Activated naive CD4-positive, alpha-beta T cell treated with Interleukin-2 at 50 U/mL for 16 hours (primary cell): ENCODE measurements around the gene BABAM2.
"Not testable (repeated sequence)": the region's sequence is repeated elsewhere in the genome, so short reads cannot be mapped to it uniquely, and the experiment has no call there.

Experiments
- DNase-seq: peaks from one replicate; pipeline ENCODE4 v3.0.0-alpha.2; 2020

The BABAM2 gene

DNA sequence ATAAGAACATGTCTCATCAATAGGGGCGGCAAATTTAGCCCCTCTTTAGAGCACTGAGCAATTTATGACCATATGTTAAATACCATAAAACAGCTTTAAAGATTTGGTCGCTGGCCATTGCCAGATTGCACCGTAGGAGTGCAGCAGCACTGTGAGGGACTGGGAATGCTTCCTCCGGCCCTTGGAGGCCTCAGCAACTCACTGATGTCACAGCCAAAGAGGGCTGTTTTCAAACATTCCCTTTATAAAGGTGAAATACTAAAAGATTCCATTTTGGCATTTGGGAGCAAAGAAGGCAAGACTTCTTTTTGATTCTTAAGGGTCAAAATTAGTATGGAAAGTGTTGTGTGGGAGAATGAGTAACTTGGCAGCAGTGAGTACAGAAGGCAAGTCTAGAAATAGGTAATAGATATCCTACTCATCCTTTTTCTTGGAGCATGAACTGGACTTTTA is 63.7 kb downstream of the BABAM2 start:
- DNase-seq, result no peak

DNA sequence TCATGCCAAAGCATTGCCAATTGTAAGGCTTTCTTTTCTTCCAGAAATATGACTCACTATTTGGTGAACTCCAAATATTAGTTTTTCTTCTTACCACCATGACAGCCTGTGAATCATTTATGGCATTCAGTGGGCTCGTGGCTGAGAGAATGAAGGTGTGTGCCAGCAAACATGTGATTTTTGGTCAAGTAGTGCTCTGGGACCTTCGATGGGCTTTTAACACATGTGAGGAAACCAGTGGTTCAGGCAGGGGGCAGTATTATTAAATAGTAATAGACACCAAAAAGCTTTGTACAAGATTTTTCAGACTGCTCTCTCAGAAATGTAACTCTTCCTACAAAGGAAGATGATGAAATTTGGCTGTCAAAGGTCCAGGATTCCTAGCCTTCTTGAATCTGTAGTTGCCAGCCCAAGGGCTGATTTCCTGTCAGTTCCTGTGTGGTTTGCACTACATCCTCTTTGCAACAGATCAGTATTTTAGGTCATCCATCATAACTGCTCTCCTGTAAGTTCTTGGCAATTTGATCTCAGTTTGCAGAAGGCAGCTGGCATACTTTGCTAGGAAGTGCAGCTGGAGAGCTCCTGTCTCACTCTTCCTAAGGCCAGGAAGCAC is 64.3 kb downstream of the BABAM2 start:
- peak; percentile 59 for DNase-seq

DNA sequence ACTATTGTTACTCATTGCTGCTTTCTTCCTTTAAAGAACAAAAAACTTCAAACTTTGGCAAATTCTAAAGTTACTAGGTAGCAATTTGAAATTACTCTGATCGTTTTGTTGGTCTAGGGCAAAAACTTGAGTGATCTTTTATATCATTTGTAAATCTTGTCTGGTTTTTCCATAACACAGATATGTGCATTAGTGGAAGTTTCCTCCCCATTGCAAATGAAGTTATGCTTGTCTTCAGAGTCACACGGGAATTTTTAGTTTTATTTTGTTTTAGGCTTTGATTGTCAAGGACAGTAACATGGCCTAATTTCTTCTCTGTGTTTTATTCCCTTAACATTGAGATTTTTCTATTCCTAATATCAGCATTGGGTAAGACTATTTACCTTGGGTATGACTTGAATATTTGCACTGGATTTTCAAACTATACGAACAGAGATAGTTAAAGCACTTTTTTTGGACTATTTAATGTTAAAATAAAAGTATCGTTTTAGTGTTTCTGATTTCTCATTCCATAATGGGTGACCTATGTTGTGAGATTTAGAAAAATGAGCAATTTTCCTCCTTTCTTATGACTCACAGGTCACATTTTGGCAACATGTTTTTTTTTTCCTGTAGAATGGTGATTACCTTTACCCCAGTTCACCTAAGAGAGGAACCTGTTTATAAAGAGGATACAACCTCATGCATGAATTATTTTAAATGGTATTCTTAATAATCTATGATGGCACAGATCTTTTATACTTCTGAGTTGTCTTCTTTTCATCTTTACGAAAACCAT is 65.0 kb downstream of the BABAM2 start:
- DNase-seq, result no peak

DNA sequence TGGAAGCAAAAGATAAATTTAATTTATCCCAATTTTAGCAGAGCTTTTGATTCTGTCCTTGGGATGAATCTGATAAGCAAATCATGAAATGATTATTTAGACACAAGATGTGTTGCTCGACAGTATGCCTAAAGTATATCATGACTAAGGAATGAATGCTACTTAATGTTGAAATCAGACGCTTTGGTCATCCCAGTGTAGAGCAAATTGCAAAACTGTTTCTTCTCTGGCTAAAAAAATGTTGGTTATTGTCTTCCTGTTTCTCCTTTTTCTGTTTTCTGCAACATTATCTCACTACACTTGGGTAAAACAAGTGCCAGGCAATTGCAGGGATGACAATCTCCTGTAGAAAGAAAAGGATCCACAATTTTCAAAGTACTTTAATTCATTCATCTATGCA is 66.4 kb downstream of the BABAM2 start:
- DNase-seq, result no peak

DNA sequence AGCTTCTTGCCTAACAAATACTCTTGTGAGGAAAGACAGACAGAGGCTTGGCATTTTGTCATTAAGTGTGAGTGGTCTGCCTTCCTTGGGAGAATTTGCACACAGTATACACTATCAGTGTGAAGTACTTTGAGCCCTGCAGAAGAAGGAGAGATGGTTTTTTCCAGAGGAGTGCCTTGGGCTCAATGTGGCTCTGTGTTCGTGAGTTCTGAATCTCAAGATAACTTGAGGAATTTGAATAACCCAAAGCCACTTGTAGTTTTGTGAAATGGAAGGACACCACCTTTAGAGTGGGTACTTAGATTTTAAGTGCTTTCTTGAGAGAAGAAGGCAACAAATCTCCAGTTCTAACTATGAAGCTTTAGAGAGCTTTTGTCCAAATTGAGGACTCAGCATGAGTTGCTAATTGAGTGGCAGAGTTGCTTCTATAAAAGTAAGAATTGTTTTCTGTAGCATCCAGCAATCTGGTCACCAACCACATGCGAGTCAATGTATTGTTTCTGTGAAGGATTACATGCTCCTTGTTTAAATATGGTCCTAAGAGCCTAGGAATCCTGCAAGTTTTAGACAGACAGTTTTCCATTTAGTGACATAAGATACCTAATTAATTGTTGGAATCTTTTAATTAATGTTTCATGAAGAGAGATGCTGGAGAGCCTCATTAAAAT is 68.3 kb downstream of the BABAM2 start:
- DNase-seq, result no peak

DNA sequence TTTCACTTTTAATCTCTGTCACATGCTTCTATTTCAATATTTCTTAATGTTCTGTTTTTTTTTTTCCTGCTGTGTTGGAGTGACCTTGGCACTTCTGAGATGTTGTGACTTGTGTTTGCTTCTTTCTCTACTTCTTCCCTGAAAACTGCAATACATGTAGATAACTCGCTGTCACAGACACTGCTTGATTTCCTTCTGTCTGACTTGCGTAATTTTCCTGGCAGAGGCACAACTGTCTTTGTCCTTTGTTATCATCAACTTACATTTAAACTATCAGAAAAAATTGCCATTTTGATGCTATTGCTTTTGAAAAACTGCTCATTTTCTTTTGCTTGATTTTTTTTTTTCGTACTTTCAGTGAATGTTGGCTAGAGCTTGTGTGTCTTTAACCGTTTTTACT is 69.0 kb downstream of the BABAM2 start:
- no peak for DNase-seq

DNA sequence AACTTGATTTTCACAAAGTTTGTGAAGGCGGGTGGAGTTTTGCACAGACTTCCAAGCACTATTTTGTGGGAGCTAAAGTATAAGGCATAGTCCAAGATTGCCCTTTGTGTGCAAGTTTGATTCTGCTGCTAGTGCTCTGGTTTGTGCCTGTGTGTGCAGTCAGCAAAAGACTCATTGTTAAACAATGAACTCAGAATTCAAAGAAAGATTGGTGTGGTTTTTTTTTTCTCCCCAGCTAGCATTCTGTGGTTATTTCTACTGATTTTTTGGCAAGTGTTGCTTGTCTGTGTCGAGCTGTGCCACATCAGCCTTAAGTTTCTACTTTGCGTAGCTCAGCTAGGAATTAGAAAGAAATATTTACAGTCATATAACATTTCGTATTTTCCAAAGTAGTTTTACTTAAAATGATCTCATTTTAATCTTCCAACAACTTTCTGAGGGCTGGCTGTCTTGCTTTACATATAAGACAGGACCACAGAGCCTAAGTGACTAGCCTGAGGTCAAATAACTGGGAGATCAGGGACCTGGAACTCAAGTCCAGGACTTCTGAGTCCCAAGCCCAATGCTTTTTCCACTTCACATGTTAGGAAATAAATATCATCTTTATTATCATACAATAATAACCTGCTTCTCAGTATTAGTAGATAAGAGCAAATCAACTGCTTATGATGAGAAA is 69.8 kb downstream of the BABAM2 start:
- DNase-seq, result no peak

DNA sequence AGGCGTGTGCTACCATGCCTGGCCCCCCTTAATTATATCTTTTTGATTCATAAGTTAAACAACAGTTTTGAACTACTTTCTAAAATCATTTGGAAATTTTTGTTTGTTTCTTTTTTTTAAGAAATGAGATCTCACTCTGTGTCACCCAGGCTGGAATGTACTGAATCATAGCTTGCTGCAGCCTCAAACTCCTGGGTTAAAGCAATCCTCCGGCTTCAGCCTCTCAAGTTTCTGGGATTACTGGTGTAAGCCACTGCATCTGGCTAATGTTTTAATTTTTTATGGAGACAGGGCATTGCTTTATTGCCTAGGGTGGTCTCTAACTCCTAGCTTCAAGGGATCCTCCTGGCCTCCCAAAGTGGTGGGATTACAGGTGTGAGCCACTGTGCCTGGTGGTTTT is 71.5 kb downstream of the BABAM2 start:
- DNase-seq, result no peak

DNA sequence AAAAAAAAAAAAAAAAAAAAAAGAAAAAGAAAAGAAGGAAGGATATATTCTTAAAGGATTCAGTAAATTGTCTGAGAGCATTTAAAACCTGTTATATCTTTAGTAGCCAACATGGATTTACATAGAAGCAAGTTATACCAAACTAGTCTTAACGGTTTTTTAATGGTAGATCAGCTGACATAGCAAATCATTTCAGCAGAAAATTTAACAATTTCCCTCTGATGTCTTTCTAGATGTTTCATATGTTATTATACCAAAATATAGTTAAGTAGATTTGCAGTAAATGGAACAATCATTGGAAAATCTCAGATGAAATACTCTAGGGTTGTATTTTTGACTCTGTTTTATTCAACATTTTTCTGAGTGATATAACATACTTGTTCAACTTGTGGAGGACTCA is 72.9 kb downstream of the BABAM2 start:
- no peak for DNase-seq

DNA sequence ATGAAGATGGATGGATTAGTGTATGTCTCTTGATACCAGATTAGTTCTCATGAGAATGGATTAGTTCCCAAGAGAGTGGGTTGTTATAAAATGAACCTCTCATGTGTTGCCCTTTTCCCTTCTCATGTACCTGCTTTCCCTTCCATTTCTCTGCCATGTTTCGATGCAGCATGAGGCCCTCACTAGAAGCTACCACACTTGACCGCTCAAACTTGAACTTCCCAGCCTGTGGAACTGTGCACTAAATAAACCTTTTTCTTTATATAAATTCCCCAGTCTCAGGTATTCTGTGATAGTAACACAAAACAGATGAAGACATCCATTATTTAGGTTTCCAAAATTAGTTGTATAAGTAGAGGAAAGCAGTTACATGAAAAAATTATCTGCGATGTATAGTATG is 73.5 kb downstream of the BABAM2 start:
- DNase-seq, result no peak

DNA sequence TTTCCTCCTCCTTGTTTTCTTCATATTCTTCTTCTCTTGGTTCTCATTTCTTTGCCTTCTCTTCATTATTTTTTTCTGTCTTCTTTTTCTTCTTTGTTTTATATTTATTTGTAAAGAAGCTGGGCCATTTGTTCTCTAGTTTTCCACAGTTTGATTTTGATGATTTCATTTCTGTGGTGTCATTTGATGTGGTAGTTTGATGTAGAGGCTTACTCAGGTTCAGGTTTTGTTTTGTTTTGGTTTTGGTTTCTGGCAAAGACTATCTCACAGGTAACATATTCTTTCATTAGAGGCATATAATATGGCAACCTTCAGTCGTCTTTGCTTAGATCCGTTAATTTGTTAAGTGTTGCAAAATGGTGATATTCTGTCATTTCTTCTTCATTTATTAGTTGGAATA is 75.3 kb downstream of the BABAM2 start:
- no peak for DNase-seq

DNA sequence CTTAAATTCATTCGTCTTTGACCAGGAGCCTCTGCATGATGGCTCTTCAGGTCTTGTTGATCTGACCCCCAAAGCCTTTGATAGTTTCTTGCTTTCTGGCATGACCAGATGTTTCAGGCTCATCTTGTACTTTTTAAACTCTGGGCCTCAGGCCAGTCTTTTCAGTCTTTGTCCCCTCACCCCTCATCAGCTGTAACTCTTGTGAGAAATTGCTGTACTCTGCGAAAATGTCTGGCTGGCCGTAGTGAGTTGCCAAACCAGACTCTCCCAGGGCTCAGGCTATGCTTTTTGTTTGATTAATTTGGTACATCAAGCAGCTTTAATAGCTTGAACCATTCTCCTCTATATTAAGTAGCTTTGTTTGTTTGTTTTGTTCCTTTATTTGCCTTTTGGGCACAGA is 75.9 kb downstream of the BABAM2 start:
- no peak for DNase-seq

DNA sequence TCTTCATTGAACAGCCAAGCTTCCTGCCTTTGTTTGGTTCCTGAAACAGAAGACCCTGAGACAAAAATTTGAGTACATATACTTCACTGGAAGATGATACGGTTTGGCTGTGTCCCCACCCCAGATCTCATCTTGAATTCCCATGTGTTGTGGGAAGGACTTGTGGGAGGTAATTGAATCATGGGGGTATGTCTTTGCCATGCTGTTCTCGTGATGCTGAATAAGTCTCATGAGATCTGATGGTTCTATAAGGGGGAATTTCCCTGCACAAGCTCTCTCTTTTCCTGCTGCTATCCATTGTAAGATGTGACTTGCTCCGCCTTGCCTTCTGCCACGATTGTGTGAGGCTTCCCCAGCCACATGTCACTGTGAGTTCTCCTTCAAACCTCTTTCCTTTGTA is 76.5 kb downstream of the BABAM2 start:
- no peak for DNase-seq

DNA sequence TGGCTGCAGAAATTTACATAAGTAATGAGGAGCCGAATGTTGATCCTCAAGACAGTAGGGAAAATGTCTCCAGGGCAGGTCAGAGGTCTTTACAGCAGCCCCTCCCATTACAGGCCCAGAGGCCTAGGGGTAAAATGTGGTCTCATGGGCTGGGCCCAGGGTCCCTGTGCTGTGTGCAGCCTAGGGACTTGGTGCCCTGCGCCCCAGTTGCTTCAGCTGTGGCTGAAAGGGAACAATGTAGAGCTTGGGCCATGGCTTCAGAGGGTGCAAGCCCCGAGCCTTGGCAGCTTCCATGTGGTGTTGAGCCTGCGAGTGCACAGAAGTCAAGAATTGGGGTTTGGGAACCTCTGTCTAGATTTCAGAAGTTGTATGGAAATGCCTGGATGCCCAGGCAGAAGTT is 77.5 kb downstream of the BABAM2 start:
- not testable (repeated sequence) for DNase-seq

DNA sequence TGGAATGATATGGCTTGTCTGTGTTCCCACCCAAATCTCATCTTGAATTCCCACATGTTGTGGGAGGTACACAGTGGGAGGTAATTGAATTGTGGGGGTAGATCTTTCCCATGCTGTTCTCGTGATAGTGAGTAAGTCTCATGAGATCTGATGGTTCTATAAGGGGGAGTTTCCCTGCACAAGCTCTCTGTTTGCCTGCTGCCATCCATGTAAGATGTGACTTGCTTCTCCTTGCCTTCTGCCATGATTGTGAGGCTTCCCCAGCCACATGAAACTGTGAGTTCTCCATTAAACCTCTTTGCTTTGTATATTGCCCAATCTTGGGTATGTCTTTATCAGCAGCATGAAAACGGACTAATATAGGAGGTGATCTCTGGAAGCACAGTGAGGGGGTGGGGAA is 78.4 kb downstream of the BABAM2 start:
- not testable (repeated sequence) for DNase-seq

DNA sequence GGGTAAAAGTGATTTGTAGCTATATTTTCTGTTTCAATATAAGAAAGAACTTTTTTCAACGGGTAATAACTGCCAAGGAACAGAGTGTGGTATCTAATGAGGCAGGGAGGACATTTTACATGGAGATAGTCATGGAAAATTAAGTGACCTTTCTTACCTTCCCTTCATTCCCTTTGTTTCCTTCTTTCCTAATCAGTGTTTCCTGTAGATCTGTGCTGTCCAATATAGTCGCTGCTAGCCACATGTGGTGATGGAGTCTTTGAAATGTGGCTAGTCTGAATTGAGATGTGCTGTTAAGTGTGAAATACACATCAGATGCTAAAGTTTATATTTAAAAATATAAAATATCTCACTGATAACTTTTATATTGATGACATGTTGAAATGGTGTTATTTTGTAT is 81.8 kb downstream of the BABAM2 start:
- DNase-seq, result no peak

DNA sequence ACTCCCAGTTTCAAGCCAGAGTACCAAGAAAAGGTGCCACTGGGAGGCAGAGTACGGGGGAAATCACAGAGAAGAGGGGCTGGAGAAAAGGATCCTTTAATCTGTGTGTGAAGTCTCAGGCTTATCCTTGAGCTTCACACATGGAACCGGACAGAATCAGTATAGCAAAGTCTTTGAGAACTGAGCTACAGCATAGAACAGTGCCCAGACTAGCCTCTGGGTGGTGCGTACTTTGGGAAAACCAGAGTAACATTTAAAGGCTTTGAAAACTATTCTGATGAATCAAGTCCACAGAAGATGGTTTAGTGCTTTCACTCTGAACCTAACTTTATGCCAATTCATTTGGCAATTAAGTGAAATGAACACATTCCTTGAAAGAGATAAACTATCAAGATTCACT is 83.1 kb downstream of the BABAM2 start:
- no peak for DNase-seq

DNA sequence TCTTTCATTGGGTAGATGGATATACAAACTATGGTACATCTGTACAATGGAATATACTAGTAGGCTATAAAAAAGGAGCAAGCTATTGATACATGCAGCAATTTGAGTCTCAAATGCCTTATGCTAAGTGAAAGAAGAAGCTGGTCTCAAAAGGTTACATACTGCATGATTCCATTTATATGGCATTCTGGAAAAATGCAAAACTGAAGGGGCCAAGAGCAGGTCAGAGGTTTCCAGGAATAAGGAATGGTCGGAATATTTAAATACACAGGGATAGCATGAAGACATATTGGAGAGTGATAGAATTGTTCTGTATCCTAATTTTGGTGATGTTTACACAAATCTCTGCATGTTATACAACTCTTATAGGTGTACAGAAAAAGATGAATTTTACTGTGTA is 85.8 kb downstream of the BABAM2 start:
- DNase-seq, result no peak

DNA sequence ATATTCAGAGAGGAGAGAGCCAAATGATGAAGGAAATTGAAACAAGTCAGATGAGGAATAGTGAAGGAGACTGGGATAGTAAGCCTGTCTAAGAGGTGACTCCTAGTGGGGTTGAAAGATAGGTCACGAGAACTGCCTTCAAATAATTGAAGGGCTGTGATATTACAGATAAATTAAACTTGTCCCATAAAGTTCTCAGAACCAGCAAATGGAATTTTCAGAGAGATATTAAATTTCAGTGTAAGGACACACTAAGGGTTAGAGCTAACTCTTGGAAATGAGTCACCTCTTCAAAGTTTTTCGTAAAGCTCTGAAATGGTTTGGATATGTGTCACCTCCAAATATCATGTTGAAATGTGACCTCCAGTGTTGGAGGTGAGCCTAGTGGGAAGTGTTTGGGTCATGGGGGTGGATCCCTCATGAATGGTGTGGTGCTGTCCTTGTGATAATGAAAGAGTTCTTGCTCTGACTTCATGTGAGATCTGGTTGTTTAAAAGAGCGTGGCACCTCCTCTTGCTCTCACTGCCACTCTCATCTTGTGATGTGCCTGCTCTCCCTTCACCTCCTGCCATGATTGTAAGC is 87.3 kb downstream of the BABAM2 start:
- peak; percentile 49 for DNase-seq

DNA sequence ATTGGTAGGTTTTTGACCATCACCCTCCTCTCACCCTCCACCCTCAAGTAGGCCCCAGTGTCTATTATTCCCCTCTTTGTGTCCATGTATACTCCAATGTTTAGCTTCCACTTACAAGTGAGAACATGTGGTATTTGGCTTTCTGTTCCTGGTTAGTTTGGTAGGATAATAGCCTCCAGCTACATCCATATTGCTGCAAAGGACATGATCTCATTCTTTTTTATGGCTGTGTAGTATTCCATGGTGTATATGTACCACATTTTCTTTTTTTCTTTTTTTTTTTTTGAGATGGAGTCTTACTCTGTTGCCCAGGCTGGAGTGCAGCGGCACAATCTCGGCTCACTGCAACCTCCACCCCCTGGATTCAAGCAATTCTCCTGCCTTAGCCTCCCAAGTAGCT is 88.2 kb downstream of the BABAM2 start:
- DNase-seq, result not testable (repeated sequence)

DNA sequence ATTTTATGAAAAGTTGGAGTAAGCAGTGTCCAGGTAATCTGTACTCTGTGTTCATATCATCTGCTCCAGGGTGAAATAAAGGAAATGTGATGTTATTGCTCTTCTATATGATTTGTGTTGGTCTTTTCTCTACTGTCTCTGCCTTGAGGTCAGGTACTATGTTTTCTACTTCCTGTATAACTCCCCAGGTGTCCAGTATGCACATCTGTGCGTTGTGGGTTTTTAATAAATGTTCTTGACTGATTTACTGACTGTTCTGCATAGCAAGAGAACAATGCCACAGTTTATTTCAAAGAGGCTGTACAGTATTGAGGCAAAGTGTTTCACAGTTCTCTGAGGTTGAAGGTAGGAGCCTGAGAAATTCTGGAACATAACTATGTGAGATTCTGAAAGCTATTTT is 89.7 kb downstream of the BABAM2 start:
- no peak for DNase-seq

DNA sequence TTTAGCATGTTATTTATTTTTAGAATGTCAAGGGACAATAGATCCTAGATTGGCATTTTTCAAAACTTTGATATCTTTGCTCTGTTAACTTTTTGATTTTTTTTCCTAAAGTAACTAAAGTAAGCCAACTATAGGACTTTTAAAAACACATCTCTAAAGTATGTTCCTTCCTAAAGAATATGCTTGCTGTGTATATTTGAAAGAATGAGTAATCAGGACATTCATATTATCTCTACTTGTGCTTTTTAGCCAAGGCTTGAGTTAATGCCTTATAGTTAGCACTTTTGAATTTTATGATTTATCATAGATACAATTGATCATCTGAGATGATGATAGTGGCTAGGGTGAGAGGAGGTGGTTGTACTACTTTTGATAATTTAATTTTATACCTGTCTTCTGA is 93.6 kb downstream of the BABAM2 start:
- no peak for DNase-seq

DNA sequence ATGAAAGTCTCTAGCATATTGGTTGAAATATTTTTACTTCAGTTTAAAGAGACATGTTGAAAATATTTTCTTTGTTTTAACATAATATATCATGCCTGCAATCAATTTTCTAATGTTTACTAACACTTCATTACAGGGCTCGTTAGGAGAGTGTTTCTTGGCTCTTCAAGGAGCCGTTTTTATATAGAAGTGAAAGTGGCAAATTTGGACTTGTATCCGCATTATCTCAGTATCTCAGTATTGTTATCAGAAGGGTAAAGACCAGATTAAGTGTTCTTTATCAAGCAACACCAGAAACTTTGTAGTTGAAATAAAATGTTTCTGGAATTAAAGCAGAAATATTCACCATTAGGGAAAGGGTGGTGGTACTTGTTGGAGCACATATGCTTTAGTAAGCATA is 97.8 kb downstream of the BABAM2 start:
- DNase-seq, result no peak
